Liver (tissue), 9 donors: ENCODE measurements around the gene UBE4A. TPM values are rescaled to one million over a fixed set of nuclear protein-coding genes. Genes with fewer than 3 reads are reported as not detected.

Experiments used
- DNase-seq: peaks from one replicate; pipeline ENCODE4 v3.0.0-alpha.2; 2017; ENCODE audit warnings: low spot score
- H3K27ac ChIP-seq, 2 donors: one replicate each; pipeline ENCODE4 v1.7.0; 2013; ENCODE audit warnings: inconsistent platforms in 2 of 2, low read length in 2 of 2, control low read depth in 1 of 2, low read depth in 1 of 2, mild to moderate bottlenecking in 1 of 2
- H3K27me3 ChIP-seq, 4 donors: one replicate each; pipeline versions ENCODE4 v1.6.1 to v1.7.0; 2013; ENCODE audit warnings: low read length in 3 of 4, inconsistent platforms in 1 of 4, mild to moderate bottlenecking in 1 of 4, moderate library complexity in 1 of 4; ENCODE audit not compliant: control insufficient read depth in 4 of 4, insufficient read depth in 4 of 4
- H3K36me3 ChIP-seq, 4 donors: one replicate each; pipeline versions ENCODE4 v1.6.1 to v1.7.0; 2013; ENCODE audit warnings: low read length in 3 of 4, mild to moderate bottlenecking in 3 of 4, low read depth in 1 of 4, moderate library complexity in 1 of 4; ENCODE audit not compliant: control insufficient read depth in 4 of 4, insufficient read depth in 3 of 4
- H3K4me1 ChIP-seq, 4 donors: one replicate each; pipeline versions ENCODE4 v1.6.1 to v1.7.0; 2013; ENCODE audit warnings: low read length in 3 of 4, mild to moderate bottlenecking in 3 of 4, moderate library complexity in 1 of 4; ENCODE audit not compliant: control insufficient read depth in 4 of 4, insufficient read depth in 4 of 4
- H3K4me3 ChIP-seq, 3 donors: one replicate each; pipeline versions ENCODE4 v1.6.1 to v1.7.0; 2013; ENCODE audit warnings: low read length in 3 of 3, control low read depth in 1 of 3, low read depth in 1 of 3, mild to moderate bottlenecking in 1 of 3
- H3K9ac ChIP-seq, 2 donors: one replicate each; pipeline ENCODE4 v1.7.0; 2013; ENCODE audit warnings: low read length in 2 of 2, mild to moderate bottlenecking in 2 of 2, moderate library complexity in 2 of 2, control low read depth in 1 of 2, low read depth in 1 of 2
- H3K9me3 ChIP-seq, 4 donors: one replicate each; pipeline versions ENCODE4 v1.6.1 to v1.7.0; 2013; ENCODE audit warnings: low read length in 3 of 4; ENCODE audit not compliant: control insufficient read depth in 4 of 4
- ATF3 ChIP-seq: IDR thresholded peaks from 2 replicates; pipeline ENCODE4 v1.6.1; 2016; ENCODE audit warnings: antibody characterized with exemption
- EGR1 ChIP-seq, 2 donors: IDR thresholded peaks; 2 replicates each; pipeline ENCODE4 v1.6.1; 2016 to 2018; ENCODE audit warnings: antibody characterized with exemption in 2 of 2, low read depth in 2 of 2
- FOXA1 ChIP-seq: IDR thresholded peaks from 2 replicates; pipeline ENCODE4 v1.6.1; 2016; ENCODE audit warnings: antibody characterized with exemption
- FOXA2 ChIP-seq: IDR thresholded peaks from 2 replicates; pipeline ENCODE4 v1.6.1; 2016; ENCODE audit warnings: antibody characterized with exemption
- GABPA ChIP-seq, 2 donors: IDR thresholded peaks in 1 of 2; conservative IDR thresholded peaks in 1 of 2; 2 replicates each; pipeline ENCODE4 v1.6.1; 2016; ENCODE audit warnings: antibody characterized with exemption in 2 of 2, mild to moderate bottlenecking in 1 of 2, moderate library complexity in 1 of 2
- HNF4A ChIP-seq, 2 donors: conservative IDR thresholded peaks; 2 replicates each; pipeline ENCODE4 v1.6.1; 2016; ENCODE audit warnings: antibody characterized with exemption in 2 of 2, mild to moderate bottlenecking in 2 of 2
- HNF4G ChIP-seq: IDR thresholded peaks from 2 replicates; pipeline ENCODE4 v1.6.1; 2016; ENCODE audit warnings: antibody characterized with exemption
- JUND ChIP-seq, 2 donors: IDR thresholded peaks; 2 replicates each; pipeline ENCODE4 v1.6.1; 2016; ENCODE audit warnings: antibody characterized with exemption in 2 of 2
- NR2F2 ChIP-seq: IDR thresholded peaks from 2 replicates; pipeline ENCODE4 v1.6.1; 2016; ENCODE audit warnings: antibody characterized with exemption
- RAD21 ChIP-seq, 2 donors: IDR thresholded peaks; 2 replicates each; pipeline ENCODE4 v1.6.1; 2016; ENCODE audit warnings: antibody characterized with exemption in 2 of 2, mild to moderate bottlenecking in 2 of 2
- RXRA ChIP-seq, 2 donors: IDR thresholded peaks; 2 replicates each; pipeline ENCODE4 v1.6.1; 2017 to 2018; ENCODE audit warnings: antibody characterized with exemption in 2 of 2, mild to moderate bottlenecking in 1 of 2
- SP1 ChIP-seq: IDR thresholded peaks from 2 replicates; pipeline ENCODE4 v1.6.1; 2018; ENCODE audit warnings: antibody characterized with exemption, mild to moderate bottlenecking
- TAF1 ChIP-seq: conservative IDR thresholded peaks from 2 replicates; pipeline ENCODE4 v1.6.1; 2016; ENCODE audit warnings: antibody characterized with exemption, mild to moderate bottlenecking
- YY1 ChIP-seq: IDR thresholded peaks from 2 replicates; pipeline ENCODE4 v1.6.1; 2016; ENCODE audit warnings: antibody characterized with exemption, mild to moderate bottlenecking
- WGBS: extraction: QIAGEN DNeasy Blood & Tissue Kit; methylation state at CpG from one replicate; pipeline ENCODE4 v1.1.7; 2013; 5-methylcytosine and 5-hydroxymethylcytosine counted together
- polyA plus RNA-seq, 2 donors: library from polyadenylated mRNA; stranded (reverse) in 1 of 2; unstranded in 1 of 2; fragments of 200-250 nt in 1 of 2; fragments of >200 nt in 1 of 2; fragmentation: Nextera tagmentation in 1 of 2; extraction: Ambion mirVana in 1 of 2; gene quantifications; one replicate each; pipeline versions ENCODE4 v1.2.1 to v1.2.3, GENCODE V29; 2013 to 2015
- total RNA-seq, 2 donors: library from RNA; depleted of rRNA; stranded (reverse); fragments of >200 nt; gene quantifications; one replicate each; pipeline ENCODE4 v1.2.3, GENCODE V29; 2014
- TF ChIP-seq, protein P1 (sequence below): IDR thresholded peaks from 2 replicates; pipeline ENCODE4 v1.6.1; 2016; ENCODE audit warnings: antibody characterized with exemption
- TF ChIP-seq, protein P2 (sequence below): IDR thresholded peaks from 2 replicates; pipeline ENCODE4 v1.6.1; 2016; ENCODE audit warnings: antibody characterized with exemption, mild to moderate bottlenecking
- TF ChIP-seq, protein P3 (sequence below): IDR thresholded peaks from 2 replicates; pipeline ENCODE4 v1.6.1; 2016; ENCODE audit warnings: antibody characterized with exemption
- TF ChIP-seq, protein P4 (sequence below): fragments of 150-350 bp; IDR thresholded peaks from 2 replicates; pipeline ENCODE4 v1.5.1; 2017; ENCODE audit warnings: improper control_type of control experiment, low read depth, low read length; ENCODE audit not compliant: missing input control
- donor health status: healthy.
- donor health status: healthy.
- donor health status: healthy.
- donor health status: healthy.
- donor health status: healthy.

The UBE4A gene
- total and polyA plus RNA-seq, 4 donors, result 11.7 to 41.3 (median 19.1) TPM

DNA sequence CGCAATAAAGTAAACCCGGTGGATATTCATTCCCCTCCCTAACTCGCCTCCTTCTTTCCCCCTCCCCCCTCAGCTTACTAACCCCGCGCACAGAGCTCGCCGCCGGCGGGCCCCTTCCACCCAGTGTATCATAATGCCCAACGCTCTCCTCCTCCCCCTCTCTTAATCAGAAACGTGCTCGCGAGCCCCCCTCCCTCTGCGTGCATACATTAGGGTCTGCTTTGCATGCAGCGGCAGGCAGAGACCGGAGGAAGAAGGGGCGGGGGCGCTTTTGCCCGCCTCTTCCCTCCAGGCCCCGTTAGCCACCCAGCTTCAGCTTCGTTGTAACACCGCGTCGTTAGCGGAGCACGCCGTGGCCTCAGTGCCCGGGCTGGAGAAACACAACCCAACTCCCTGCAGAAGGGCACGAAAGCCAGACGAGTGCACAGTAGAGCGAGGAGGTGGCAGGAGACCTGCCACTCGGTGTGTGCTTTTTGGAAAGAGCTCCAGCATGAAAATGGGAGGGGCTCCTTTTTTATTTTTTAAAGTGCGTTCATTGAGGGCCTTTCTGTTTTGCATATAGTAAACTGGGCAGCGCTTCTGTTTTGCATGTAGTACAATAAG is 76.0 kb downstream of the UBE4A start:
- H3K27ac ChIP-seq, result peak overlapping the region; percentile 71
- H3K9me3 ChIP-seq, result no peaks in the 10 kb centered on the region
- H3K4me1 ChIP-seq, result peaks cover 4 to 47% (median 40%) of the 10 kb centered on the region in 4 donors
- under 1% methylated on average over 34 of the region's 34 CpGs for whole genome bisulfite sequencing
- no peak for TF ChIP-seq FOXA1
- TF ChIP-seq JUND (IDR thresholded peaks at IDR 0.05), result no peak
- TF ChIP-seq YY1, result no peak
- TF ChIP-seq, protein P1, sequence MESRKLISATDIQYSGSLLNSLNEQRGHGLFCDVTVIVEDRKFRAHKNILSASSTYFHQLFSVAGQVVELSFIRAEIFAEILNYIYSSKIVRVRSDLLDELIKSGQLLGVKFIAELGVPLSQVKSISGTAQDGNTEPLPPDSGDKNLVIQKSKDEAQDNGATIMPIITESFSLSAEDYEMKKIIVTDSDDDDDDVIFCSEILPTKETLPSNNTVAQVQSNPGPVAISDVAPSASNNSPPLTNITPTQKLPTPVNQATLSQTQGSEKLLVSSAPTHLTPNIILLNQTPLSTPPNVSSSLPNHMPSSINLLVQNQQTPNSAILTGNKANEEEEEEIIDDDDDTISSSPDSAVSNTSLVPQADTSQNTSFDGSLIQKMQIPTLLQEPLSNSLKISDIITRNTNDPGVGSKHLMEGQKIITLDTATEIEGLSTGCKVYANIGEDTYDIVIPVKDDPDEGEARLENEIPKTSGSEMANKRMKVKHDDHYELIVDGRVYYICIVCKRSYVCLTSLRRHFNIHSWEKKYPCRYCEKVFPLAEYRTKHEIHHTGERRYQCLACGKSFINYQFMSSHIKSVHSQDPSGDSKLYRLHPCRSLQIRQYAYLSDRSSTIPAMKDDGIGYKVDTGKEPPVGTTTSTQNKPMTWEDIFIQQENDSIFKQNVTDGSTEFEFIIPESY, result no peak
- TF ChIP-seq SP1, result no peak
- no peak for TF ChIP-seq FOXA2
- TF ChIP-seq EGR1 (IDR thresholded peaks at IDR 0.05; ENCODE audit: low read depth in 2 of 2), result no peak
- TF ChIP-seq NR2F2, result no peak
- TF ChIP-seq, protein P2, sequence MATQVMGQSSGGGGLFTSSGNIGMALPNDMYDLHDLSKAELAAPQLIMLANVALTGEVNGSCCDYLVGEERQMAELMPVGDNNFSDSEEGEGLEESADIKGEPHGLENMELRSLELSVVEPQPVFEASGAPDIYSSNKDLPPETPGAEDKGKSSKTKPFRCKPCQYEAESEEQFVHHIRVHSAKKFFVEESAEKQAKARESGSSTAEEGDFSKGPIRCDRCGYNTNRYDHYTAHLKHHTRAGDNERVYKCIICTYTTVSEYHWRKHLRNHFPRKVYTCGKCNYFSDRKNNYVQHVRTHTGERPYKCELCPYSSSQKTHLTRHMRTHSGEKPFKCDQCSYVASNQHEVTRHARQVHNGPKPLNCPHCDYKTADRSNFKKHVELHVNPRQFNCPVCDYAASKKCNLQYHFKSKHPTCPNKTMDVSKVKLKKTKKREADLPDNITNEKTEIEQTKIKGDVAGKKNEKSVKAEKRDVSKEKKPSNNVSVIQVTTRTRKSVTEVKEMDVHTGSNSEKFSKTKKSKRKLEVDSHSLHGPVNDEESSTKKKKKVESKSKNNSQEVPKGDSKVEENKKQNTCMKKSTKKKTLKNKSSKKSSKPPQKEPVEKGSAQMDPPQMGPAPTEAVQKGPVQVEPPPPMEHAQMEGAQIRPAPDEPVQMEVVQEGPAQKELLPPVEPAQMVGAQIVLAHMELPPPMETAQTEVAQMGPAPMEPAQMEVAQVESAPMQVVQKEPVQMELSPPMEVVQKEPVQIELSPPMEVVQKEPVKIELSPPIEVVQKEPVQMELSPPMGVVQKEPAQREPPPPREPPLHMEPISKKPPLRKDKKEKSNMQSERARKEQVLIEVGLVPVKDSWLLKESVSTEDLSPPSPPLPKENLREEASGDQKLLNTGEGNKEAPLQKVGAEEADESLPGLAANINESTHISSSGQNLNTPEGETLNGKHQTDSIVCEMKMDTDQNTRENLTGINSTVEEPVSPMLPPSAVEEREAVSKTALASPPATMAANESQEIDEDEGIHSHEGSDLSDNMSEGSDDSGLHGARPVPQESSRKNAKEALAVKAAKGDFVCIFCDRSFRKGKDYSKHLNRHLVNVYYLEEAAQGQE, result no peak
- TF ChIP-seq, protein P3, sequence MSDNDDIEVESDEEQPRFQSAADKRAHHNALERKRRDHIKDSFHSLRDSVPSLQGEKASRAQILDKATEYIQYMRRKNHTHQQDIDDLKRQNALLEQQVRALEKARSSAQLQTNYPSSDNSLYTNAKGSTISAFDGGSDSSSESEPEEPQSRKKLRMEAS, result no peak
- TF ChIP-seq HNF4G, result no peak
- TF ChIP-seq HNF4A (conservative IDR thresholded peaks at IDR 0.05), result no peak
- no peak for TF ChIP-seq TAF1
- TF ChIP-seq RAD21 (IDR thresholded peaks at IDR 0.05), result no peak
- no peak for TF ChIP-seq RXRA (IDR thresholded peaks at IDR 0.05)
- no peak for TF ChIP-seq ATF3
- peak overlapping the region; percentile 38 to 51 for H3K9ac ChIP-seq
- H3K36me3 ChIP-seq, result no peaks in the 10 kb centered on the region
- DNase-seq, result peak; percentile 66
- no peaks in the 10 kb centered on the region for H3K27me3 ChIP-seq
- peak overlapping the region; percentile 11 to 98 (median 80) for H3K4me3 ChIP-seq

GRCh38 chr11:118435893-118436624 is 76.7 kb downstream of the UBE4A start, which contains the start of gene KMT2A:
KMT2A (plus strand) TSS chr11:118436492; CDS start chr11:118436513, 21 bp downstream.
- Histone ChIP-seq H3K36me3 (no peaks in the 10 kb centered on the region), H3K4me3 (peak within 1 kb of the TSS; percentile 63 to 98 (median 88)), H3K4me1 (peaks cover 4 to 51% (median 40%) of the 10 kb centered on the region in 4 donors), H3K27me3 (no peaks in the 10 kb centered on the region), H3K9ac (peak within 1 kb of the TSS; percentile 51 to 58), H3K27ac (peak within 1 kb of the TSS; percentile 79 to 84), H3K9me3 (no peaks in the 10 kb centered on the region)
- under 1% methylated on average over 83 of the region's 83 CpGs for WGBS
- peak; percentile 93 for DNase-seq
- TF ChIP-seq RXRA (IDR thresholded peaks at IDR 0.05) (peak in 1 of 2 donors; percentile 1), TAF1 (peak; percentile 24), ATF3 (no peak), EGR1 (IDR thresholded peaks at IDR 0.05; ENCODE audit: low read depth in 2 of 2) (no peak), FOXA2 (no peak), FOXA1 (no peak), YY1 (no peak), HNF4G (no peak), SP1 (peak; percentile 66), NR2F2 (no peak), HNF4A (conservative IDR thresholded peaks at IDR 0.05) (no peak), GABPA (IDR thresholded peaks at IDR 0.05 in 1 of 2, conservative IDR thresholded peaks at IDR 0.05 in 1 of 2) (peak in 1 of 2 donors; percentile 77)
- TF ChIP-seq, protein P4, sequence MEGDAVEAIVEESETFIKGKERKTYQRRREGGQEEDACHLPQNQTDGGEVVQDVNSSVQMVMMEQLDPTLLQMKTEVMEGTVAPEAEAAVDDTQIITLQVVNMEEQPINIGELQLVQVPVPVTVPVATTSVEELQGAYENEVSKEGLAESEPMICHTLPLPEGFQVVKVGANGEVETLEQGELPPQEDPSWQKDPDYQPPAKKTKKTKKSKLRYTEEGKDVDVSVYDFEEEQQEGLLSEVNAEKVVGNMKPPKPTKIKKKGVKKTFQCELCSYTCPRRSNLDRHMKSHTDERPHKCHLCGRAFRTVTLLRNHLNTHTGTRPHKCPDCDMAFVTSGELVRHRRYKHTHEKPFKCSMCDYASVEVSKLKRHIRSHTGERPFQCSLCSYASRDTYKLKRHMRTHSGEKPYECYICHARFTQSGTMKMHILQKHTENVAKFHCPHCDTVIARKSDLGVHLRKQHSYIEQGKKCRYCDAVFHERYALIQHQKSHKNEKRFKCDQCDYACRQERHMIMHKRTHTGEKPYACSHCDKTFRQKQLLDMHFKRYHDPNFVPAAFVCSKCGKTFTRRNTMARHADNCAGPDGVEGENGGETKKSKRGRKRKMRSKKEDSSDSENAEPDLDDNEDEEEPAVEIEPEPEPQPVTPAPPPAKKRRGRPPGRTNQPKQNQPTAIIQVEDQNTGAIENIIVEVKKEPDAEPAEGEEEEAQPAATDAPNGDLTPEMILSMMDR, result no peak
- TF ChIP-seq, protein P1, result no peak
- TF ChIP-seq, protein P3, result peak; percentile 48
